ENCODE results near the gene MLLT6.
A peak's percentile ranks its signal among the peaks of the same experiment; 100 is the strongest.

Gene MLLT6

DNA sequence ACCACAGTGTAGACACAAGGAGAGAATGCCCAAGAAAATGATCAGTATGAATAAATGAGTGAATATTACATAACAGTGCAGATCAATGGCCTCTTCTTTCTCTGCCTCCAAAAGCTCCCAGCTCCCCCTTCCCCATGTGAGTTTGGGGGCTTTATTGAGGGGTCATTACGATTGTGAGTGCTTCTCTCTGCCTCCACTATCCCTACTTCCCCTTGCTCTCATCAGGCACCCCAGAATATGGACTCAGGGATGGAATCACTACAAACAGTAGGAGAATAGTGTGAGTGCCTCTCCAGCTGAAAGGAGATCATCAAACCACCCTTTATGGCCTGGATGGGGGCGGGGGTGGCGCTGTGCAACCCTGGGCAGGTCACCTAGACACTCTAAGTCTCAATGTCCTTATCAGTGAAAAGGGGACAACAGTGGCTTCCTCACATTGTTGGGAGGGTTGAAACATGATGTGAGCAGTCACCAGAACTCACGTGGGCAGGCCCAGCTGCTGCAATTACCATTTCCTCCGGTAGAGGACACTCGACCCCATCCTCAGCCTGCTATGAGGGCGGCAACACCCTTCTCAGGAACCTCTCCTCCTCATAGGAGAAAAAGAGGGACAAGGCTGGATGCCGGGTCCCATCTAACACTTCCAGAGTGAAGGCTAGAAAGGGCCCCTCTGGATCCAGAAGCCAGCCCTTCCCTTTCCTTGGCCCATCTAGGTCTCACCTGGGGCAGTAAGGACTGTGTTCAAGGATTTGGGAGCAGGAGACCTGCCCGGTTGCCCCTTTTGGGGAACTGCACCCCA, 28.2 kb upstream of the MLLT6 start:
- DNase-seq: peak; percentile 75

DNA sequence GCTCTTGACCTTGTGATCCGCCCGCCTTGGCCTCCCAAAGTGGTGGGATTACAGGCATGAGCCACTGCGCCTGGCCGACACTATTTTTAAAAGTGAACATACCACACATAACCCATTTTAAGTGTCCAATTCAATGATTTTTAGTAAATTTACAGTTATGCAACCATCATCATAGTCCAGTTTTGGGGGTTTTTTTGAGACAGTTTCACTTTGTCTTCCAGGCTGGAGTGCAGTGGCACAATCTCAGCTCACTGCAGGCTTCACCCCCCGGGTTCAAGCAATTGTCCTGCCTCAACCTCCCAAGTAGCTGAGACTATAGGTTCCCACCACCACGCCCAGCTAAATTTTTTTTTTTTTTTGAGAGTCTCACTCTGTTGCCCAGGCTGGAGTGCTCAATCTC, 27.3 kb upstream of the MLLT6 start:
- no peak for DNase-seq

DNA sequence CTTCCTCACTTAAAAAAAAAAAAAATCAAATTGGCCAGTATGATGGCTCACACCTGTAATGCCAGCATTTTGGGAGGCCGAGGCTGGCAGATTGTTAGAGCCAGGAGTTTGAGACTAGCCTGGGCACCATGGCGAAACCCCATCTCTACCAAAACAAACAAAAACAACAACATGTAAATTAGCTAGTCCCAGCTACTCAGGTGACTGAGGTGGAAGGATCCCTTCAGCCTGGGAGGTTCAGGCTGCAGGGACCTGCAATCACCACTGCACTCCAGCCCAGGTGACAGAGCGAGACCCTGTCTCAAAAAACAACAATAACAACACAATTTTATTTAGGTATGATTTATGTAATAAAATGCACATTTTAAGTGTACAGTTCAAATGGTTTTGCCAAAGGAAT, 24.0 kb upstream of the MLLT6 start:
- DNase-seq: no peak

DNA sequence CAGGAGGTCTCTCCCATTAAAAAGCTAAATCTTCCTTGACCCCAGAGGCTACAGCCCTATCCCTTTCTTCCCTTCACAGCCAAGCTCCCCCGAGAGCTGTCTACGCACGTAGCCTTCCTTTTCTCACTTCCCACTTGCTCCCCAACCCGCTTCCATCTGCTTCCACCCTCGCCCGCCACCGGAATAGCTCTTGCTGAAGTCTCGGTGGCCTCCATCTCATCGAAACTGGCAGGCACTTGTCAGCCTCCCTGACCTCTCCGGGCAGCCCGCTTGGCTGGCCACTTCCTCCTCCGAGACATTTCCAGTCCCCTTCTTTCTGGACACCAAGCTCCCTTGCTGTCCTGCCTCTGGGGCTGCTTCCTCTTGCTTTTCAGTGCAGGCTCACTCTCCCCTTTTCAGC, 19.6 kb upstream of the MLLT6 start:
- peak; percentile 69 for DNase-seq

DNA sequence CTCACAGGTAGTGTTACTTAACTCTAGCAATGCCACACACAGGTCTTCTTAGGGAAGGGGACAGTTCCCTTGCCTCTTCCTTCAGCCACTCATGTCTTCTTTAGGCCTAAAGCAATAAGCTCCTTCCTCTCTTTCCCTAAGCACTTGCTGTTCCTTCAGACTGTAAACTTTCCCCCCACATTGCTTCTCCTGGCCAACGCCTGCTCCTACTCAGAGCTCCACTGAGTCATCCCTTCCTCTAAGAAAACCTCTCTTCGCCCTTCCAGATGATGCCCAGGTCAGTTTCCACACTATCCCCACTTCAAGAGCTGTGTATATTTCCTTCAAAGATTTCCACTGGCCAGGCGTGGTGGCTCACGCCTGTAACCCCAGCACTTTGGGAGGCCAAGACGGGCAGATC, 17.8 kb upstream of the MLLT6 start:
- no peak for DNase-seq

DNA sequence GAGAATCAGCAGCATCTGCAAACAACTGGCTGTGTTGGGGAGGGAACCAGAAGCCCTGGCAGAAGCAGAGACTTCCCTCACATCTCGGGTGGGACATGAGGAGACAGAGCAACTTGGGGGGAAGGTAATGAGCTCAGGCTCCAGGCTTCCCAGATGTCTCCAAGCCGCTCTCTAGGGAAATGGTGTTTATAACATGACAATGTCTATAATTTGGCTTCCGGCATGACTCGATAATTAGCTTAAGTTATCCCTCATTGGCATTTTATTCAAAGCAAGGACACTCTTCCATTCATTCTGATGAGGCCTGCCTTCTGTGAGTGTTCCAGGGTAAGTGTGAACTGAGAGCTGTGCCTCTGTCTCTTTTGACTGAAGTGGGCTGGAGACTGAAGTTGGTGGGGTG, 14.7 kb upstream of the MLLT6 start:
- DNase-seq: no peak

DNA sequence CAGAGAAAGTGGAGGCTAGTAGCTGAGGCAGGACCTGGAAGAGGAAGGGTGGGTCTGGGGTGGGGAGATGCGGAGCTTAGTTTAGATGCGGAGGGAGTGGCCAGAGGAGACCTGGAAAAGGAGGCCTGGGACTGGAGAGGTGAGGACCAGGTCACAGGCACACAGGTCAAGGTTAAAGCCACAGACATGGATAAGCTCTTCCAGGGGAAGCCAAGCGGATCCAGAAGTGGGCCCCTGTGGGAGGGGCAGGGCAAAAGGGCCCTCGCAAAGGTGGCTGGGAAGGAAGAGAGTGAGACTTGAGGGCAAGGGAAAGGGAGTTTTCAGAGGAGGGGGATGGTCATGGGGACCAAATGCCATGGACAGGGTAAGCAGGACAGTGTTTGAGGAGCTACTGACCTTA, 13.9 kb upstream of the MLLT6 start:
- DNase-seq: no peak

DNA sequence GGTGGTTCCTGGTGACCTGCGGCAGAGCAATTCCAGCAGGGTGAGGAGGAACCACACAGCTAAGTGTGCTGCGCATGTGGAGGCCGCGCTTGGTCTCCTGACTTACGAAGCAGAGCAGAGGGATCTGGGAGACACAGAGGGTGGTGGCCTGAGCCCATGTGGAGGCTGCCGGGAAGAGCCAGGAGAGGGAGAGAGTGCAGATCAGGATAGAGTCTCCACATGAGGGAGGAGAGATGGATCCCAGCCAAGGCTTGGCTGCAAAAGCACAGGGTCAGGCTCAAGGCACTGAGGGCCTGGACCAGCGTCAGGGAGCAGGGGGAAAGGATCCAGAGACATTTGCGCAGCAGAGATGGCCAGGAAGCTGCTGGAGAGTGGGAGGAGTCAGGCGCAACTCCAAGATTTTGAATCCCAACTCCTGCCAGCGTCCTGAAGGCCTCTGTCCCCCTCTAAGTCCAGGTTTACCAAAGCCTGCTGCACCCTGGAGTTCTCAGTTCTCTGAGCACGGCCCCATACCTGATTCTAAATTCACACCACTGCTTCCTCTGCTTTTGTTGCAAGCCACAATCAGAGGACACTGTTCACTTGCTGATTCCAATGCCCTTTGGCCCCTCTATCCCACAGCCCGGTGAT, 11.3 kb upstream of the MLLT6 start:
- DNase-seq: no peak

DNA sequence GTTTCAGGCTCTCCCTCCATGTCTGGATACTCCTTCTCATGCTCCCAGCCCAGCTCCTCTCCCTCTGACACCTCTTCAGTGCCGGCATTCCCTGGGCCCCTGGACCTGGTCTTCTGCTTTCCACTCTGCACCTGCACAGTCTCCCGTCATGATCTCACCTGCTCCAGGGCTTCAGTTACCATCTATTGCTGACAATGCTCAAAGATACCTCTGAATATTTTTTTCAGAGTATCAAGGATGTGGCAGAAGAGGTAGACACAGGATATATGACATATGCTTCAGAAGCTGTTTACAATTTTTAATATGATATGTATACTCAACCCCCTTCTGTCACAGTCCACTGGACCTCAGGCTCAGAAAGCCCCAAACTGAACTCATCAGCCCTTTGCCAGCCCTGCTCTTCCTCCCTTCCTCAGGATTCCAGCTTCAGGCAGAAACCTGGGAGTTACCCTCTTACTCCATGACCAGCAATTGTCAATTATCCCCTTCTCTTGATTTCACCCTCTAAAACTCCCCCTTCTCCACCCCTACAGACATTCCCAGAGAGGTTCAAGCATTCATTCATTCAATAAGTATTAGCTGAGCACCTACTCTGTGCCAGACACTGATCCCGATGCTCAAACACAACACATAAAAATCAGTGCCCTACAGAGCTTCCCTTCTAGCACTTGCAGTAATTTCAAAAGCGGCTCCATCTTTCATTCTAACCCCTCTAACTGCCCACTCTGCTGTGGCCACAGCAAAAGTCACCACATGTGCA, 7.8 kb upstream of the MLLT6 start:
- no peak for DNase-seq

DNA sequence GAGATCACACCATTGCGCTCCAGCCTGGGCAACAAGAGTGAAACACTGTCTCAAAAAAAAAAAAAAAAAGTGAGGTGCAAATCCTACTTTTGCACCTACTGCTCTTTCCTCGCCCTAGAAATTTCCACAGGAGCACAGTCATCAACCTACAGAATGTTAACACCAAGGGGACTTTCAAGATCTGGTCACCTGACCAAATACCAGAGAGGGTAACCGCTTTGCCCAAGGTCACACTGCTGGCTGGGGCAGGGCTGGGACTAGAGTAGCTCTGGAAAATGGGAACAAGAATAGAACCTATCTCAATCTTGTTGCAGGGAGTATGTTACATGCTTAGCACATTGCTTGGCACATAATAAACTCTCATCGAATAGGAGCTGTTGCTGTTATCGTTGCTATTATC, 6.3 kb upstream of the MLLT6 start:
- DNase-seq: no peak

DNA sequence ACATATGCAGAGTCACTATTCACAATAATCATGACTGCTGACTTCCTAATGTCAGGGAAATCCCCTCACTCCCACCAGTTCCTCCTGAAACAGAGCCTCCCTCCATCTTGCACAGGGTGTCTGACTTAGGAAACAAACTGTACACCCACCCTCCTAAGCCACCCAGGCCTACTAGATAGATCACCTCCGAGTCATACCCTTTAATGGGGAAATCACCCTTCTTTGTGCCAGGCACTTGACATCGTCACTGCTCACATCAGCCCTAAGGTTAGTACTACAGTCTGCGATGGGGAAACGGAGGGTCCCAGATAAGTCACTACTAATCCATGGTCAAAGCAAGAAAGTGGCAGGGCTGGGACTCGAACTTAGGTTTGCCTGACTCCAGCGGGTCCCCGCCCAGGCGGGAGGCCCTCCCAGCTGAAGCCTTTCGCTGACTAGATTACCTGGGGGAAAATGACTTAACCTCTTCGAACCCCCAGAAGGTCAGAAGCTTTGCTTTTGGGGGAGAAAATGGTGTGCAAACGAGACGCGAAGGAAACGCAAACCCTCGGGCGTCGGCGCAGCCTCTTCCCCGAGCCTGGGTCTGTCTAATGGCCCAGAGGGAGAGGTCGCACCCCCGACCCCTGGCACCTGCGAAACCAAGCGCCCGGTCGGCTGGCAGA, 3.4 kb upstream of the MLLT6 start:
- DNase-seq: peak; percentile 29

DNA sequence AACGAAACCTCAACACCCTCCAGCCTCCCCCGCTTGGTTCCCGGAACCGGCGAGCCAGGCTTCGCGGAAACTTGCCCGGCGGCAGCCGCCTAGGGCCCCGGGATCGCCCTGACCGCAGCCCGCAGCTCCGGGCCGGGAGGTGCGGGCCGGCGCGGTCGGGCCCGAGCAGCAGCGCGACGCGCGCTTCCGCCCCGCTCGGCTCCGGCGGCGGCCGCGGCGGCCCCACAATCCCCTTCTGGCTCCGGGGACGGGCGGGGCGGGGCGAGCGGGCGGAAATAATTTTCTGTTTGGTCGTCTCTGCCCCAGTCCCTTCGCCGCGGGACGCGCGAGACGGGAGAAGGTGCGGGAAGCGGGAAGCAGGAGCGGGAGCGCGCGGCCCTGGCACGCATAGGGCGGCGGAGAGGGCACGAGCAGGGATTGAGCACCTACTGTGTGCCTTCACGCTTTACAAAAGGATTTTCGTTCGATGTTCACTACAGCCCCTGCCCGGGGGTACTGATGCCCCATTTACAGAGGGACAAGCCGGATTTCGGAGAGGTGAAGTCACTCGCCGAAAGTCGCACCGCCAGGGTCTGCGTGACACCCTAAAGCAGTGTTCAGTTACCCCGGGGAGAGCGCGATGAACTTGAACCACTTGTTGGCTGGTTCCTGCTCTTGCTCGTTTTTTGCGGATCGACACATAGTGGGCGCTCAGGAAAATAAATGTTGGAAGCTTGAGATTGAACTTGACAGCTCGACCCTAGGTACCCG, 2.7 kb upstream of the MLLT6 start:
- DNase-seq: peak; percentile 73

DNA sequence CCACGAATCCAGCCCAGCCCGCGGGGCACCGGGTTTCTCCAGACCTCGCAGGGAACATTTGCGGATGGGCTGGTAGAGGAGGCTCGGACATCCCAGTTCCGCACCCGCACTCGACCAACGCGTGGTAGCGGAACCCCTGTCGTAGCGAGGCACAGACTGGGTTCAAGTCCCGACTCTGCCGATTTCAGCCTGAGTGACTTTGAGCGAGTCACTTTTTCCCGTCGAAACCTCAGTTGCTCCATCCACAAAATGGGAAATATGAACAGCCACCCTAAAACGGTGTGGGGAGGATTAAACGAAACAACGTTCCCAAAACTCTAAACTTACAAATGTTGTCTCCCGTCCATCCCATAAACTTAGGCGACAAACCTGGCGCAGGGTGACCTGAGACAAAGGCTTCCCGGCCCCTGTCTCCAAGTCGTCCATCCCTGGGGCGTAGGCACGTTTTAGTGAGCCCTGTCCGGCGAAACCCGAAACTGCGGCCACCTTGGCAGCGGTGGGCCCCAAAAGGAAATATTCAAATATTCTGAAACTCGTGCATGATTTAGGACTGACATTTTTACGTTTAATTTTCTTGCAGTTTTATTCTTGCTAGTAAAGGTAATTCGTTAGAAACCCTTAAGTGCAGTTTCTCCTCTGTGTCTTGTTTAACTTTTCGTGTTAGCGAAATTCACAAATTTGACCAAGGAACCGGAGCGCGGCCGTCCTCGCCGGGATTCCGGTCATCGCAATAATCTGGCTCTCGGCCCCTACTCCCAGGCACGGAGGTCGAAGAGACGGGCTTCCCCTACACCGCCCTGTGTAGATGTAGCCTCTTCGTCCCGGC, 1.9 kb upstream of the MLLT6 start:
- DNase-seq: peak; percentile 43

DNA sequence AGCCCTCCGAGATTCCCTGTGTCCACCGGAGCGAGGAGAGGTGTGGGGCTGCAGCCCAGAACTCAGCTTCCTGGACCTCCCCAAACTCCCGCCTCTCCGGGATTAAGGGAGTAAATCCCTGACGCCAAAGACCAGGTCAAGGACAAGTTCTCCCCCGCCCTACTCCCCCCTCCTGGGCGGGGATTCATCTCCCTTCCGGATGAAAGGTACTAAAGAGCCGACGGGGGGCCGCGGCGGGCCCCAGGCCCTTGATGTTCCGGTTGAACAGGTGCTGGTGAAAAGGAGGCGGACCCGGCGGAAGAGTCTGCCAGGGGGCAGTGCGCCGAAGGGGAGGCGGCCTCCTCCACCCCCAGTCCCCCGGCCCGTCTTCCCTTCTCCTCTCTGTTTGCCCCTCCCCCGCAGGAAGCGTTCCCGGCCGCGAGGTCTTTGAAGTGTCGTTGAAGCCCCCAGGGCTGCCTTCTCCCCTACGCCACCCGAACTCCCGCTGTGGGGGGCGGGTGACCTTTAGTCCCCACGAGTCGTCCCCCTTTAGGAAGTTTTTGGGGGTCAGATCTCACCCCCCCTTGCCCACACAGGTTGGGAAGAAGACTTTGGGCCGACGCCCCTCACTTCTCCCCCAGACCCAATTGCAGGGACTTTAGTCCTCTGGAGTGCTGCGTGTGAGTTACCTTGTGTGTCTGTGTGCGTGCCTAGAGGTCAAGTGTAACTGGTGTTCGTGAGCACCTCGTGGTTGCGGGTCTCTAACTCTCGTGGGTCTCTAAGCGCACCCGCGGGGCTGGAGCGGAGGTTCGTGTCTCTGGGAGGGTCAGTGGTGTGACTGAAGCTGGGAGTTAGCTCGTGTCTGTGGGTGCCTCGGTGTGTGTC, 1.1 kb upstream of the MLLT6 start:
- peak; percentile 29 for DNase-seq

DNA sequence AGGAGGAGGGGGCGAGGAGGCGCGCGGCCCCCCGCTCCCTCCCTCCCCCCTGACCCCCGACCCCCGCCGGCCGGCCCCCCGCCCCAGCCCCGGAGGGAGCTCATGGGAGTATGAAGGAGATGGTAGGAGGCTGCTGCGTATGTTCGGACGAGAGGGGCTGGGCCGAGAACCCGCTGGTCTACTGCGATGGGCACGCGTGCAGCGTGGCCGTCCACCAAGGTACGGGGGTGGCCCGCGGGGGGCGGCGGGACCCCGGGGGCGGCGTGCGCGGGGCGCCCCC, 390 bp downstream of the MLLT6 start:
- DNase-seq: no peak

DNA sequence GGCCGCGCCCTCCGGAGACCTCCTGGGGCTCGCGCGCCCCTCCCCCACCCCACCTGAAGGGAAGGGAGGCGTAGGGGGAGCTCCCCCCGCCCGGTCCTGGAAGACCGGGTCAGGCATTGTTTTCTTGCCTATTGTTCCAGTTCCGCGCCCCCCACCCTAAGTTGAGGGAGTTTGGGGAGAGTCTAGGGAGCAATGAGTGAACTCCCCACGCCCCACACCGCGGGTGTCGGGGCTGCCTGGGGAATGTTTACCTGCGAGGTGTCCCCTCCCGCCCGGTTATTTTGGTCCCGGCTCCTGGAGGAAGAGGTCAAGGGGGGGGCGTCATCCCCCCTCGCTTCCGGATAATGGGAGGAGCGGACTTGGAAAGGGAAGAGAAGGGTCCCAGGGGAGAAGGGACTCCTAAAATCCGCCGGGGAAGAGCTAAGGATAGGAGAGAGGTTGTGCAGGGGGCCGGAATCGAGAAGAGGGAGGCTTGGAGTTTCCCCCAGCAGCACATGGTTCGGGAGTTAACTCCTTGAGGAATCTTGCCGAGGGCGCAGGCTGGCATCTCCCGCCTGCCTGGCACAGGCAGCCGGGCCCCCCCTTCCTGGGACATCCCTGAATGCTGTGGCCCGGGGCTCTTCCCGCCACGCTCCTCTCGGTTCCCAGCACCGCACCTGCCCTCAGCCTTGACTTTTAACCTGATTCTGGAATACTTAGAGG, 881 bp downstream of the MLLT6 start:
- DNase-seq: no peak

DNA sequence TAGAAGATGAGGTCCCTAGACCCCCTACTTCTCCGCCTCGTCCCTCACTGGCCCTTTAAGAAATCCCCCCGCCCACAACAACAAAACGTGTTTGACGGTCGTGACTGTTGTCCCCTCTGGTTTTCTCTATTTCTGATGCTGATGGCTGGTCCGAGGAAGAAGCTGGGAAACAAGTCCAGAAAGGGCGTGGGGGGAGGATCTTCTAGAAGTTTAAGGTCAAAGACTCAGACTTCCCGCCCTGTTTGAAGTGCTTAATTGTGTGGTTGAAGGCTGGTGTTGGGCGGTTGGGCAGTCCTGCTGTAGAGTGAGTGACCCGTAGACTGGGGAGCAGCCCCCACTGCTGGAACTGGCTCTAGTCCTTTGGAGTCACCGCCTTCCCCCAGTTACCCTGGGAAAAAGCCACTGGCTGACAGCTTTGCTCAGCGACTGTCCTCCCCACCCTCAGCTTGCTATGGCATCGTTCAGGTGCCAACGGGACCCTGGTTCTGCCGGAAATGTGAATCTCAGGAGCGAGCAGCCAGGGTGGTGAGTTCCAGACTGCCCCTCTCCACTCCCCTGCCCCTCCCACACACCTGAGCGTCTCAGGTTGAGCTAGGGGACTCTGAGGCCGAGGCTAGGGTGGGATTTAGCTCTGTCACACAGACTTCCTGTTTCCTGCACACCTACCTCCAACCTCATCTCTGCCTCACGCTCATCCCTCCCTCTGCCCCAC, 1.6 kb downstream of the MLLT6 start:
- DNase-seq: no peak

DNA sequence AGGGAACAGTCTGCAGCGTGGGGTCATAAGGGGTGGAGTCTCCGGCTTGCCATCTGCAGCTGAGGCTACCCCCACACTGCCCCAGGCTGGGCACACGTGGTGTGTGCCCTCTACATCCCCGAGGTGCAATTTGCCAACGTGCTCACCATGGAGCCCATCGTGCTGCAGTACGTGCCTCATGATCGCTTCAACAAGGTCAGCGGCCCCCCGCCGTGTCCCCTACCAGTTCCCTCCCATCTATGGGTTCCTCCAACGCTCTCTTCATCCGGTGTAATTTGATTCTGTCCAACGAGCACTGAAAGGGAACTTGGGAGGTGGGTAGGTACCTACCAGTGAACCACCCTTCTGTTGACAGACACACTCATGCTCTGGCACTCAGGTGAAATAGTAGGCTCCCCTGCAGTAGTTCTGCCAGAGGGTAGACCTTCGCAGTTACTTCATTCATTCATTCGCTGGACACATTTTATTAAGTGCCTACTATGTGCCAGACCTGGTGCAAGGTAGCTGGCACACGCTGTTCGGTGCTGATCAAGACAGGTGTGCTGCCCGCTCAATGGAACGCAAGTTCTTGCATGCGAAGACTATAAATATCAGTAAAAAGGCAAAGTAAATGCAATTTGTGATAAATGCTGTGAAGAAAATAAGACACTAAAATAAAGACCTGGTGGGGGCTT, 2.7 kb downstream of the MLLT6 start:
- no peak for DNase-seq
